ENCODE data around the gene PIGK.

DNA sequence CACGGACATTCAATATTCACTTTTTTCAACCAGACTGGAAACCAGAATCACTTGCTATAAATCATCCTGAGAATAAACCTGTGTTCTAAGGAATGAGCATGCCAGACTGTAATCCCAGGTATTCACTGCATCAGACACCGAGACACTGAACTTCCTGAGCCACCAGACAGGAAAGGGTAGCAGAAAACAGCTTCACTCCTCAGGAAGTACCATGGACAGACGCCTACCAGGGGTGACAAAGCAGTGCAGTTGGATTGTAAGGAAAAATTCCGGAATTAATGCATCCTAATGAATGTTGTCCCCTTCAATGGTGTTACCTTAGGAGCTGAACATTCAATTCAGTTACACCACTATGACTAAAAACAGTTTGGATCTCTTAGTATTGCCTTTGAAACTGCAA, 156.1 kb downstream of the PIGK start:
- TF ChIP-seq POLR2A (IDR thresholded peaks at IDR 0.05) (no peak), POLR2AphosphoS5 (IDR thresholded peaks at IDR 0.05) (no peak)
